ENCODE measurements around the gene GSTK1.
A peak's percentile ranks its signal among the peaks of the same experiment; 100 is the strongest.
"Not testable (repeated sequence)": the region's sequence is repeated elsewhere in the genome, so short reads cannot be mapped to it uniquely, and the experiment has no call there.

Gene GSTK1

GRCh38 chr7:143239813-143240212 lies 23.4 kb upstream of the GSTK1 start:
- no peak for FAIRE-seq

GRCh38 chr7:143240291-143241168 lies 22.7 kb upstream of the GSTK1 start:
- FAIRE-seq = peak; percentile 65

- no peak for FAIRE-seq
Observed at GRCh38 chr7:143242306-143242705, 20.9 kb upstream of the GSTK1 start.

- no peak for FAIRE-seq
Observed at GRCh38 chr7:143243111-143243510, 20.1 kb upstream of the GSTK1 start.

GRCh38 chr7:143243614-143244013 lies 19.6 kb upstream of the GSTK1 start:
- no peak for FAIRE-seq

GRCh38 chr7:143244321-143244720 lies 18.9 kb upstream of the GSTK1 start:
- FAIRE-seq = no peak

- FAIRE-seq = no peak
Observed at GRCh38 chr7:143245123-143245522, 18.1 kb upstream of the GSTK1 start.

GRCh38 chr7:143247372-143247771 lies 15.9 kb upstream of the GSTK1 start:
- no peak for FAIRE-seq

- no peak for FAIRE-seq
Observed at GRCh38 chr7:143248761-143249354, 14.4 kb upstream of the GSTK1 start.

- no peak for FAIRE-seq
Observed at GRCh38 chr7:143250199-143250598, 13.0 kb upstream of the GSTK1 start.

GRCh38 chr7:143250822-143251221 lies 12.4 kb upstream of the GSTK1 start:
- no peak for FAIRE-seq

- FAIRE-seq = no peak
Observed at GRCh38 chr7:143252006-143252405, 11.2 kb upstream of the GSTK1 start.

GRCh38 chr7:143255564-143255963 lies 7.7 kb upstream of the GSTK1 start:
- no peak for FAIRE-seq

- no peak for FAIRE-seq
Observed at GRCh38 chr7:143256325-143256724, 6.9 kb upstream of the GSTK1 start.

- FAIRE-seq = no peak
Observed at GRCh38 chr7:143256932-143257331, 6.3 kb upstream of the GSTK1 start.

GRCh38 chr7:143257501-143257900 lies 5.7 kb upstream of the GSTK1 start:
- no peak for FAIRE-seq

- FAIRE-seq = no peak
Observed at GRCh38 chr7:143258831-143259230, 4.4 kb upstream of the GSTK1 start.

- FAIRE-seq = no peak
Observed at GRCh38 chr7:143259765-143260164, 3.5 kb upstream of the GSTK1 start.

GRCh38 chr7:143261901-143262300 lies 1.3 kb upstream of the GSTK1 start:
- no peak for FAIRE-seq

- not testable (repeated sequence) for FAIRE-seq
Observed at GRCh38 chr7:143264196-143264568, 941 bp downstream of the GSTK1 start.

- no peak for FAIRE-seq
Observed at GRCh38 chr7:143265017-143265693, 1.9 kb downstream of the GSTK1 start.

- no peak for FAIRE-seq
Observed at GRCh38 chr7:143269251-143269650, 6.0 kb downstream of the GSTK1 start.

GRCh38 chr7:143271240-143271639 lies 8.0 kb downstream of the GSTK1 start:
- no peak for FAIRE-seq

GRCh38 chr7:143272871-143273270 lies 9.6 kb downstream of the GSTK1 start:
- no peak for FAIRE-seq

All from islet of Langerhans (tissue), 1 donor.